DND-41 (cell line): ENCODE data around the gene ZHX3.

Experiments
- EZH2 ChIP-seq: IDR thresholded peaks from 3 replicates; pipeline ENCODE4 v1.6.1; 2012; ENCODE audit warnings: borderline replicate concordance, low read depth, mild to moderate bottlenecking, moderate library complexity, low read length, inconsistent platforms; ENCODE audit not compliant: severe bottlenecking
- TF ChIP-seq, protein P1 (sequence below): IDR thresholded peaks from 2 replicates; pipeline ENCODE4 v1.5.1; 2012; ENCODE audit warnings: borderline replicate concordance, low read length, moderate library complexity, mild to moderate bottlenecking; ENCODE audit not compliant: poor library complexity, severe bottlenecking; ENCODE audit errors: extremely low read depth

DNA sequence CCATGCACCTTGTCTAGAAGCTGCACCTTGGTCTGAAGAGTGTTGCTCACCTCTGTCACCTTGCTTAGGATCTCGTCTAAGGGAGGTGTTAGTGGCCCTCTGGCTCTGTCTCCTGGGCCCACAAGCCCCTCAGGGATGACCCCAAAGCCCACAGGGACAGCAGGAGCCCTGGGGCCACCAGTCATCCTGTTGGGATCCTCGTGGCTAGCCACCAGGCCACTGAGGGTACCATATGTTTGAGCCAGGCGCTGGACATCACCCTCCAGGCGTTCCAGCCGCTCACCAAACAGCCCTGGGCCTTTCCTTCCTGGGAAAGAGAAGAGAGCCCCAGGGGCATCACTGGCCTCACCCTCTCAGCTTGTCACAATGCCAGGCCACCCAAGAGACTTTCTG lies 45.2 kb upstream of the ZHX3 start:
- TF ChIP-seq, protein P1, sequence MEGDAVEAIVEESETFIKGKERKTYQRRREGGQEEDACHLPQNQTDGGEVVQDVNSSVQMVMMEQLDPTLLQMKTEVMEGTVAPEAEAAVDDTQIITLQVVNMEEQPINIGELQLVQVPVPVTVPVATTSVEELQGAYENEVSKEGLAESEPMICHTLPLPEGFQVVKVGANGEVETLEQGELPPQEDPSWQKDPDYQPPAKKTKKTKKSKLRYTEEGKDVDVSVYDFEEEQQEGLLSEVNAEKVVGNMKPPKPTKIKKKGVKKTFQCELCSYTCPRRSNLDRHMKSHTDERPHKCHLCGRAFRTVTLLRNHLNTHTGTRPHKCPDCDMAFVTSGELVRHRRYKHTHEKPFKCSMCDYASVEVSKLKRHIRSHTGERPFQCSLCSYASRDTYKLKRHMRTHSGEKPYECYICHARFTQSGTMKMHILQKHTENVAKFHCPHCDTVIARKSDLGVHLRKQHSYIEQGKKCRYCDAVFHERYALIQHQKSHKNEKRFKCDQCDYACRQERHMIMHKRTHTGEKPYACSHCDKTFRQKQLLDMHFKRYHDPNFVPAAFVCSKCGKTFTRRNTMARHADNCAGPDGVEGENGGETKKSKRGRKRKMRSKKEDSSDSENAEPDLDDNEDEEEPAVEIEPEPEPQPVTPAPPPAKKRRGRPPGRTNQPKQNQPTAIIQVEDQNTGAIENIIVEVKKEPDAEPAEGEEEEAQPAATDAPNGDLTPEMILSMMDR = no peak
- TF ChIP-seq EZH2 = no peak
